Right lobe of liver (tissue), 4 donors: Measurements from ENCODE around the gene CCDC138.

Source experiments
- CTCF ChIP-seq, 4 donors: fragments of 200-600 bp in 3 of 4; fragments of 450-650 bp in 1 of 4; IDR thresholded peaks; one replicate each; pipeline versions ENCODE4 v1.5.1 to v1.8.0; 2016 to 2022; ENCODE audit warnings: antibody characterized with exemption in 4 of 4, mild to moderate bottlenecking in 2 of 4
- POLR2A ChIP-seq: fragments of 450-650 bp; IDR thresholded peaks from one replicate; pipeline ENCODE4 v1.6.1; 2017; ENCODE audit warnings: antibody characterized with exemption, mild to moderate bottlenecking
- donor health status: DM: no; HTN: no; CAD: no.
- donor health status: DM: no; HTN: no; CAD: no.
- donor health status: DM: no; HTN: yes; CAD: no.

DNA sequence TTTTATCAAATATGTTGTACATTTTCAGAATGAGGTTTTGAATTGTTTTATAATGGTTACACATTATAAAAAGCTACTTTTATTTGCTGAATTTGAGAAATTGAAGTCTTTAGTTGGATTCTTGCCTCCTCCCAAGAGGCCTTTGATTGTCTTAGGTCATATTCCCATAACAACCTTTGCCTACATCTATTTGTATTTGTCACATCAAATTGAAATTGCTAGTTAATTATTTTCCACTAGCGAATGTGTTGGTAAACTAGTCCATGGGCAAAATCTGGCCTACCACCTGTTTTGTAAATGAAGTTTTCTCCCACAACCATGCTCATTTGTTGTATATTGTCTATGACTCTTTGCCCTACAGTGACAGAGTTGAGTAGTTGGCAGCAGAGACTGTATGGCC lies 60.4 kb downstream of the CCDC138 start:
- TF ChIP-seq CTCF (IDR thresholded peaks at IDR 0.05) = no peak
- no peak for TF ChIP-seq POLR2A
